H1 (cell line): ENCODE data around the gene ABCA1. TPM values are rescaled to one million over a fixed set of nuclear protein-coding genes. Genes with fewer than 3 reads are reported as not detected.

Experiments used
- CTCF ChIA-PET: fragments of 300-600 bp; sonication (Branson Sonifier 250); formaldehyde crosslinking; loops from one replicate; lab custom pipeline; 2021; ENCODE audit not compliant: partially characterized antibody; lab: Charles Lee
- POLR2A ChIA-PET: fragments of 300-600 bp; sonication (Branson Sonifier 250); formaldehyde crosslinking; loops from one replicate; lab custom pipeline; 2021; ENCODE audit warnings: inconsistent platforms; ENCODE audit not compliant: partially characterized antibody; lab: Charles Lee
- DNase-seq, 2 experiments: peaks; one replicate each; pipeline versions ENCODE4 v3.0.0 to v3.0.0-alpha.2; 2010 to 2022; ENCODE audit warnings: low spot score in 2 of 2, low read depth in 1 of 2, mixed read lengths in 1 of 2
- FAIRE-seq: peaks from 2 replicates; lab custom pipeline; 2011; peaks lifted over from hg19 to GRCh38; lab: Jason Lieb, UNC
- H2AFZ ChIP-seq: 2 replicates; pipeline ENCODE4 v1.8.1; 2012; ENCODE audit warnings: low read length, inconsistent platforms
- H2AK5ac ChIP-seq: 2 replicates; pipeline ENCODE4 v1.6.1; 2013; ENCODE audit warnings: low read depth, low read length
- H2BK120ac ChIP-seq: replicated peaks from 2 replicates; pipeline ENCODE3; 2013; ENCODE audit warnings: low read depth, low read length, inconsistent platforms
- H2BK12ac ChIP-seq: 2 replicates; pipeline ENCODE4 v1.6.1; 2013; ENCODE audit warnings: low read depth, low read length
- H2BK15ac ChIP-seq: 2 replicates; pipeline ENCODE4 v1.6.1; 2013; ENCODE audit warnings: low read length
- H2BK20ac ChIP-seq: 2 replicates; pipeline ENCODE4 v1.6.1; 2013; ENCODE audit warnings: low read length
- H2BK5ac ChIP-seq: 2 replicates; pipeline ENCODE4 v1.6.1; 2013; ENCODE audit warnings: low read depth, low read length
- H3K14ac ChIP-seq: 2 replicates; pipeline ENCODE4 v1.6.1; 2013; ENCODE audit warnings: inconsistent platforms; ENCODE audit not compliant: insufficient read length
- H3K18ac ChIP-seq: 2 replicates; pipeline ENCODE4 v1.6.1; 2013; ENCODE audit warnings: low read length; ENCODE audit errors: extremely low read depth
- H3K23ac ChIP-seq: 2 replicates; pipeline ENCODE4 v1.6.1; 2013; ENCODE audit warnings: inconsistent platforms; ENCODE audit not compliant: insufficient read length
- H3K23me2 ChIP-seq: 2 replicates; pipeline ENCODE4 v1.6.1; 2013; ENCODE audit warnings: low read depth, low read length
- H3K27ac ChIP-seq: 2 replicates; pipeline ENCODE4 v1.6.1; 2011; ENCODE audit warnings: low read depth, low read length, inconsistent platforms
- H3K27me3 ChIP-seq, 4 experiments: replicated peaks in 1 of 4; 1 replicate in 1 of 4; 2 replicates in 3 of 4; pipeline versions ENCODE4 v1.6.1 to v1.8.1; 2011 to 2013; ENCODE audit warnings: low read length in 3 of 4, mild to moderate bottlenecking in 3 of 4, inconsistent platforms in 2 of 4, mixed read lengths in 2 of 4, moderate library complexity in 1 of 4; ENCODE audit not compliant: control insufficient read depth in 3 of 4, insufficient read depth in 3 of 4; ENCODE audit errors: extremely low read depth in 1 of 4
- H3K36me3 ChIP-seq, 4 experiments: 2 replicates each; pipeline versions ENCODE4 v1.6.1 to v1.8.1; 2011 to 2013; ENCODE audit warnings: mild to moderate bottlenecking in 4 of 4, low read length in 3 of 4, moderate library complexity in 2 of 4, control low read depth in 1 of 4, inconsistent platforms in 1 of 4; ENCODE audit not compliant: insufficient read depth in 4 of 4, control insufficient read depth in 2 of 4
- H3K4ac ChIP-seq: replicated peaks from 2 replicates; pipeline ENCODE3; 2013; ENCODE audit warnings: low read length, low read depth, mixed read lengths, inconsistent platforms; ENCODE audit not compliant: insufficient read length
- H3K4me1 ChIP-seq, 4 experiments: replicated peaks in 1 of 4; 1 replicate in 1 of 4; 2 replicates in 3 of 4; pipeline versions ENCODE4 v1.6.1 to v1.8.1; 2011 to 2013; ENCODE audit warnings: low read length in 3 of 4, inconsistent platforms in 2 of 4, mixed read lengths in 1 of 4; ENCODE audit not compliant: insufficient read depth in 4 of 4, control insufficient read depth in 3 of 4
- H3K4me2 ChIP-seq, 2 experiments: 2 replicates each; pipeline versions ENCODE4 v1.6.1 to v1.8.1; 2011 to 2013; ENCODE audit warnings: low read depth in 2 of 2, low read length in 2 of 2, control low read depth in 1 of 2, inconsistent platforms in 1 of 2, mild to moderate bottlenecking in 1 of 2; ENCODE audit not compliant: insufficient read depth in 1 of 2
- H3K4me3 ChIP-seq, 4 experiments: fragments of 200-600, 300-600 bp in 1 of 4; sonication (generic), shearing (Covaris generic), sonication (Bioruptor Twin) in 1 of 4; 2 replicates each; pipeline versions ENCODE4 v1.5.1 to v1.8.1; 2011 to 2016; ENCODE audit warnings: low read length in 4 of 4, low read depth in 3 of 4, control low read depth in 2 of 4, inconsistent platforms in 2 of 4, mild to moderate bottlenecking in 2 of 4, mixed read lengths in 1 of 4, moderate library complexity in 1 of 4; ENCODE audit not compliant: insufficient read depth in 2 of 4; ENCODE audit errors: extremely low read depth in 1 of 4
- H3K56ac ChIP-seq: replicated peaks from 2 replicates; pipeline ENCODE3; 2013; ENCODE audit warnings: low read depth, mild to moderate bottlenecking, mixed read lengths, low read length, inconsistent platforms; ENCODE audit not compliant: insufficient read length
- H3K79me1 ChIP-seq: 2 replicates; pipeline ENCODE4 v1.6.1; 2013; ENCODE audit warnings: low read depth, low read length, control low read depth
- H3K79me2 ChIP-seq, 2 experiments: 2 replicates each; pipeline versions ENCODE4 v1.6.1 to v1.8.1; 2012 to 2013; ENCODE audit warnings: low read length in 2 of 2, mild to moderate bottlenecking in 2 of 2, inconsistent platforms in 1 of 2; ENCODE audit not compliant: insufficient read depth in 2 of 2, control insufficient read depth in 1 of 2
- H3K9ac ChIP-seq, 4 experiments: replicated peaks in 1 of 4; 1 replicate in 1 of 4; 2 replicates in 3 of 4; pipeline versions ENCODE4 v1.6.1 to v1.8.1; 2011 to 2013; ENCODE audit warnings: low read depth in 3 of 4, low read length in 3 of 4, control low read depth in 2 of 4, mild to moderate bottlenecking in 2 of 4, moderate library complexity in 2 of 4, inconsistent platforms in 1 of 4; ENCODE audit errors: extremely low read depth in 1 of 4
- H3K9me3 ChIP-seq, 2 experiments: 2 replicates each; pipeline versions ENCODE4 v1.6.1 to v1.8.1; 2012 to 2013; ENCODE audit warnings: mild to moderate bottlenecking in 2 of 2, moderate library complexity in 2 of 2, control low read depth in 1 of 2, inconsistent platforms in 1 of 2, low read depth in 1 of 2, low read length in 1 of 2, mixed read lengths in 1 of 2; ENCODE audit not compliant: insufficient read depth in 2 of 2
- H4K20me1 ChIP-seq, 2 experiments: replicated peaks in 1 of 2; 2 replicates each; pipeline versions ENCODE3 to v1.8.1; 2011 to 2013; ENCODE audit warnings: inconsistent platforms in 2 of 2, low read length in 2 of 2, mild to moderate bottlenecking in 1 of 2; ENCODE audit not compliant: insufficient read depth in 2 of 2, control insufficient read depth in 1 of 2
- H4K5ac ChIP-seq: 2 replicates; pipeline ENCODE4 v1.6.1; 2013; ENCODE audit warnings: low read length, low read depth, mixed read lengths, inconsistent platforms; ENCODE audit not compliant: insufficient read length
- H4K8ac ChIP-seq: 2 replicates; pipeline ENCODE4 v1.8.0; 2013; ENCODE audit warnings: mild to moderate bottlenecking, moderate library complexity, low read length, inconsistent platforms; ENCODE audit not compliant: insufficient read depth; ENCODE audit errors: extremely low read depth
- H4K91ac ChIP-seq: replicated peaks from 2 replicates; pipeline ENCODE3; 2013; ENCODE audit warnings: low read length, mixed read lengths, inconsistent platforms; ENCODE audit not compliant: insufficient read length
- BRCA1 ChIP-seq: IDR thresholded peaks from 2 replicates; pipeline ENCODE4 v1.6.1; 2012; ENCODE audit warnings: low read depth, low read length, improper control_type of control experiment
- CTBP2 ChIP-seq: IDR thresholded peaks from 2 replicates; pipeline ENCODE4 v1.7.0; 2011; ENCODE audit warnings: borderline replicate concordance, mild to moderate bottlenecking, moderate library complexity, mixed read lengths, low read length; ENCODE audit not compliant: insufficient read depth, insufficient read length
- POLR2A ChIP-seq, 2 experiments: IDR thresholded peaks; 1 replicate in 1 of 2; 2 replicates in 1 of 2; pipeline ENCODE4 v1.6.1; 2011; ENCODE audit warnings: low read depth in 2 of 2, low read length in 2 of 2, mild to moderate bottlenecking in 2 of 2; ENCODE audit errors: control extremely low read depth in 1 of 2
- RBBP5 ChIP-seq: IDR thresholded peaks from 2 replicates; pipeline ENCODE4 v1.7.1; 2012; ENCODE audit warnings: low read depth, mild to moderate bottlenecking, inconsistent platforms, low read length, moderate library complexity, borderline replicate concordance
- TBP ChIP-seq: IDR thresholded peaks from 2 replicates; pipeline ENCODE4 v1.6.1; 2011; ENCODE audit warnings: low read depth, low read length, improper control_type of control experiment
- TCF12 ChIP-seq: IDR thresholded peaks from 2 replicates; pipeline ENCODE4 v1.6.1; 2011; ENCODE audit warnings: low read depth, mild to moderate bottlenecking, low read length
- YY1 ChIP-seq: IDR thresholded peaks from 2 replicates; pipeline ENCODE4 v1.6.1; 2011; ENCODE audit warnings: low read depth, mild to moderate bottlenecking, low read length
- WGBS, 2 experiments: shearing (Covaris generic) in 1 of 2; methylation state at CpG; one replicate each; pipeline versions ENCODE4 v1.1.6 to v1.1.7; 2013 to 2015; ENCODE audit warnings: low lambda C conversion rate in 2 of 2, mixed read lengths in 2 of 2, inconsistent platforms in 1 of 2, low coverage in 1 of 2, missing lambda C conversion rate in 1 of 2; ENCODE audit not compliant: insufficient replicate concordance in 2 of 2, insufficient coverage in 1 of 2, insufficient read length in 1 of 2; ENCODE audit errors: extremely low coverage in 1 of 2, missing lambda C conversion rate in 1 of 2; 5-methylcytosine and 5-hydroxymethylcytosine counted together
- polyA plus RNA-seq, 7 experiments: library from polyadenylated mRNA; depleted of rRNA in 3 of 7; stranded (reverse) in 5 of 7; unstranded in 2 of 7; fragments of >200 nt in 5 of 7; fragments of 200-250 nt in 2 of 7; gene quantifications; 1 replicate in 5 of 7; 2 replicates in 1 of 7; 4 replicates in 1 of 7; pipeline versions ENCODE4 v1.2.1 to v1.2.3, GENCODE V29; 2011 to 2013; ENCODE audit warnings: missing spikeins in 2 of 7, mixed read lengths in 2 of 7
- total RNA-seq: library from RNA; stranded (reverse); fragmentation: NEBNext Ultra II Directional; extraction: Animal tissue kit (Norgen Biotek cat#: 25700); gene quantifications from 2 replicates; pipeline ENCODE4 v1.2.1, GENCODE V29; 2021
- TF ChIP-seq, protein P1 (sequence below): IDR thresholded peaks from 2 replicates; pipeline ENCODE4 v1.6.1; 2012; ENCODE audit warnings: inconsistent platforms

Gene ABCA1
- total and polyA plus RNA-seq, 2 of the 8 experiments (the other 6 are each of a cell fraction or from before 2014, with no cell fraction given): 6.9 to 7.8 TPM

DNA sequence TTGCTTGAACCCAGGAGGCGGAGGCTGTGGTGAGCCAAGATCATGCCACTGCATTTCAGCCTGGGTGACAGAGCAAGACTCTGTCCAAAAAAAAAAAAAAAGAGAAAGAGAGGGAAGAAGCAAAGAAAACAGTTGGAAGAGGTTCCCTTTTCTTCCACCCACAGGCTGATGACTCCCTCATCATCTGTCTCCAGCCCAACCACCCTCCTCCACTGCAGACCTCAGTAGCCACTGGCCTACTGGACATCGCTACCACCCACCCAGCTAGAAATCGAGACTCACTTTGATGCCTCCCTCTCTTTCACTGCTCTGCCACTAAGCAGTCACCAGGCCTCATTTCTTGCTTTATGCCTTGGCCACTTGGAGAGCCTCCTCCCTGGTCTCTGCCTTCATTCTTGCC lies 92.8 kb downstream of the ABCA1 start:
- FAIRE-seq: no peak
- Histone ChIP-seq H2BK15ac (no peak overlapping the region), H3K23me2 (no peaks in the 10 kb centered on the region), H2BK20ac (no peak overlapping the region), H2AK5ac (no peak overlapping the region), H2AFZ (no peak overlapping the region), H3K4me1 (no peaks in the 10 kb centered on the region; a peak in 1 of 7 replicates), H3K56ac (no peak overlapping the region), H4K20me1 (no peaks in the 10 kb centered on the region), H3K9me3 (no peaks in the 10 kb centered on the region), H3K14ac (no peak overlapping the region), H3K36me3 (peaks cover 0 to 20% (median 13%) of the 10 kb centered on the region in 4 experiments; a peak in 6 of 8 replicates), H3K27ac (no peak overlapping the region), H4K5ac (no peak overlapping the region), H3K4ac (no peak overlapping the region), H3K79me1 (no peaks in the 10 kb centered on the region), H3K4me3 (no peak overlapping the region), H4K91ac (no peak overlapping the region), H3K23ac (no peak overlapping the region), H3K27me3 (no peaks in the 10 kb centered on the region), H2BK5ac (no peak overlapping the region), H3K18ac (no peak overlapping the region), H2BK120ac (no peak overlapping the region), H2BK12ac (no peak overlapping the region), H3K79me2 (no peaks in the 10 kb centered on the region), H3K4me2 (no peak overlapping the region), H4K8ac (no peak overlapping the region), H3K9ac (no peak overlapping the region)
- ChIA-PET POLR2A (no interaction called here), CTCF (interaction anchor here (0.9 to 1.6 kb wide), 3 partner anchors 11 to 579 kb away, joined by 3 to 4 read pairs (median 4); no protein-coding TSS in a partner anchor)
- DNase-seq: no peak
- TF ChIP-seq RBBP5: no peak
- TF ChIP-seq BRCA1: no peak
- no peak for TF ChIP-seq CTBP2
- TF ChIP-seq POLR2A (IDR thresholded peaks at IDR 0.05; ENCODE audit: control extremely low read depth in 1 of 2, low read depth in 2 of 2, low read length in 2 of 2): no peak
- TF ChIP-seq, protein P1, sequence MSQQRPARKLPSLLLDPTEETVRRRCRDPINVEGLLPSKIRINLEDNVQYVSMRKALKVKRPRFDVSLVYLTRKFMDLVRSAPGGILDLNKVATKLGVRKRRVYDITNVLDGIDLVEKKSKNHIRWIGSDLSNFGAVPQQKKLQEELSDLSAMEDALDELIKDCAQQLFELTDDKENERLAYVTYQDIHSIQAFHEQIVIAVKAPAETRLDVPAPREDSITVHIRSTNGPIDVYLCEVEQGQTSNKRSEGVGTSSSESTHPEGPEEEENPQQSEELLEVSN: no peak
- TF ChIP-seq TBP: no peak
- no peak for TF ChIP-seq YY1
- no peak for TF ChIP-seq TCF12
- 88% methylated on average over 3 of the region's 3 CpGs; no CpG with 5 or more reads in 1 of the 2 experiments for WGBS, 2 experiments
